ENCODE data around the gene TEX38. TPM values are rescaled to one million over a fixed set of nuclear protein-coding genes. Genes with fewer than 3 reads are reported as not detected.
A peak's percentile ranks its signal among the peaks of the same experiment; 100 is the strongest.

Gene TEX38
- total RNA-seq, 1 experiment from 2014 or later: not detected

DNA sequence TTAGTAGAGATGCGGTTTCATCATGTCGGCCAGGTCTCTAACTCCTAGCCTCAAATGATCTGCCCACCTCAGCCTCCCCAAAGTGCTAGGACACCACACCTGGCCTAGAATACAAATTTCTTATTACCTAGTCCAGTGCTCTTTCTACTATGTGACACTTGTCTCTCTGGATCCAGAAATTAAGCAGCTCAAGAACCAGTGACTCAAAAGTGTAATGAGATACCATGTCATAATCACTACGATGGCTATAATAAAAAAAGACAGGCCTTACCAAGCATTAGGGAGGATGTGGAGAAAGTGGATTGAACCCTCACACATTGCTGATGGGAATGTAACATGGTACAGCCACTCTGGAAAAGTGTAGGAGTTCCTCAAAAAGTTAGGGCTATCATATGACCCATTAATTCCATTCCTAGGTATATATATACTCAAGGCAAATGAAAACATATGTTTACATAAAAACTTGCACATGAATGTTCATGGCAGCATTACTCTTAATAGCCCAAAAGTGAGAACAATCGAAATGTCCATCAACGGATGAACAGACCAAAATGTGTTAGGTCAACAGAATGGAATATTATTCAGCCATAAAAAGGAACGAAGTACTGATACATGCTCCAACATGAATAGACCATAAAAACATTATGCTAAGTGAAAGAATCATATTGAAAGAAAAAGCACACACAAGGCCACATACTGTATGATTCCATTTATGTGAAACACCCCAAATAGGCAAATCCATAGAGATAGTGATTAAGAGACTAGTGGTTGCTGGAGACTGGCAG lies 8.3 kb downstream of the TEX38 start:
- H3K4me3 ChIP-seq (ENCODE audit: low read length): no peak overlapping the region
- TF ChIP-seq CTCF (conservative IDR thresholded peaks at IDR 0.05; ENCODE audit: low read depth, low read length) (no peak), EZH2 (IDR thresholded peaks at IDR 0.05; ENCODE audit: low read length, unreplicated experiment) (no peak), EZH2phosphoT487 (IDR thresholded peaks at IDR 0.05; ENCODE audit: borderline replicate concordance, low read length) (no peak)
- ATAC-seq: no peak
- H3K4me2 ChIP-seq (ENCODE audit: low read length): no peak overlapping the region
- no peaks in the 10 kb centered on the region for H3K79me2 ChIP-seq (ENCODE audit: low read length)
- H3K27ac ChIP-seq (ENCODE audit: low read length): no peak overlapping the region
- POLR2A ChIA-PET (ENCODE audit: unreplicated experiment): no interaction called here
- no peaks in the 10 kb centered on the region for H3K9me2 ChIP-seq (replicated peaks; ENCODE audit: low read length)
- DNase-seq: no peak
- peaks cover 18% of the 10 kb centered on the region for H3K4me1 ChIP-seq (ENCODE audit: insufficient read depth, low read length)
- BruUV-seq (replicated peaks): no TSS peak
- CTCF ChIA-PET: no interaction called here
- H4K20me1 ChIP-seq (ENCODE audit: low read length): no peaks in the 10 kb centered on the region
- H3F3A ChIP-seq (ENCODE audit: low read length, unreplicated experiment): no peaks in the 10 kb centered on the region
- peaks cover 73% of the 10 kb centered on the region for H3K36me3 ChIP-seq (ENCODE audit: low read depth, low read length)
- H3K9me3 ChIP-seq (ENCODE audit: low read length): no peaks in the 10 kb centered on the region
- H3K27me3 ChIP-seq (ENCODE audit: low read length): no peaks in the 10 kb centered on the region
- H3K9ac ChIP-seq (ENCODE audit: low read length): no peak overlapping the region
- intact Hi-C loops (cut with micrococcal nuclease): no loop called here
- no peak overlapping the region for H2AFZ ChIP-seq (ENCODE audit: low read length)

- CTCF ChIA-PET: no interaction called here
- TF ChIP-seq EZH2phosphoT487 (IDR thresholded peaks at IDR 0.05; ENCODE audit: borderline replicate concordance, low read length): no peak
- TF ChIP-seq EZH2 (IDR thresholded peaks at IDR 0.05; ENCODE audit: low read length, unreplicated experiment): no peak
- no peak for TF ChIP-seq CTCF (conservative IDR thresholded peaks at IDR 0.05; ENCODE audit: low read depth, low read length)
- Histone ChIP-seq H3K9ac (ENCODE audit: low read length) (no peak overlapping the region), H3K4me3 (ENCODE audit: low read length) (no peak overlapping the region), H4K20me1 (ENCODE audit: low read length) (no peaks in the 10 kb centered on the region), H3K4me2 (ENCODE audit: low read length) (peak overlapping the region; percentile 31), H3K27ac (ENCODE audit: low read length) (peak overlapping the region; percentile 43), H3K36me3 (ENCODE audit: low read depth, low read length) (peaks cover 77% of the 10 kb centered on the region), H3K27me3 (ENCODE audit: low read length) (no peaks in the 10 kb centered on the region), H3K4me1 (ENCODE audit: insufficient read depth, low read length) (peaks cover 18% of the 10 kb centered on the region), H3K79me2 (ENCODE audit: low read length) (no peaks in the 10 kb centered on the region), H3K9me2 (replicated peaks; ENCODE audit: low read length) (no peaks in the 10 kb centered on the region), H3K9me3 (ENCODE audit: low read length) (no peaks in the 10 kb centered on the region), H2AFZ (ENCODE audit: low read length) (no peak overlapping the region), H3F3A (ENCODE audit: low read length, unreplicated experiment) (no peaks in the 10 kb centered on the region)
- ATAC-seq (peak; percentile 56), DNase-seq (peak; percentile 18)
- BruUV-seq (replicated peaks): no TSS peak
- POLR2A ChIA-PET (ENCODE audit: unreplicated experiment): interaction anchor here (0.7 kb wide), 1 partner anchor 13 kb away, joined by 11 read pairs; the partner anchor contains the start of gene ATPAF1
- intact Hi-C loops (cut with micrococcal nuclease): no loop called here
These were observed 9.8 kb downstream of the TEX38 start for GRCh38 chr1:46681333-46682034.

DNA sequence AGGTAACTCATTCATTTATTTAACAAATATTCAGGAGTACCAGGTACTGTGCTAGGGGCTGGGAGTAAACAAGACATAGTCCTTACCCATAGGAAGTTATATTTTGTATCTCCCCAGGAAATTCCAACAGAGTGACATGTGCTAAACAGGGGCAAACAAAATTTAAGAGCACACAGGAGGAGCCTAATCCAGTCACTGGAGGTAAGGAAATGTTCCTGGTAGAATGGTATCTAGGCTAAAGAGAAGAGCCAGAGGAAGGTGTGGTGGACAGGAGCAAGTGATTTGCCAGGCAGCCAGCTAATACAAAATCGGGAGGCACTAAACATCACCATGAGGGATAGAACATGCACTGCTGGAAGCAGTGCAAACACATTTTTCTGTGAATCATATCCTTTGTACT lies 10.4 kb downstream of the TEX38 start:
- Histone ChIP-seq H3F3A (ENCODE audit: low read length, unreplicated experiment) (no peaks in the 10 kb centered on the region), H3K4me2 (ENCODE audit: low read length) (peak overlapping the region; percentile 31), H3K4me1 (ENCODE audit: insufficient read depth, low read length) (peaks cover 24% of the 10 kb centered on the region), H3K9ac (ENCODE audit: low read length) (no peak overlapping the region), H2AFZ (ENCODE audit: low read length) (no peak overlapping the region), H3K27ac (ENCODE audit: low read length) (peak overlapping the region; percentile 43), H3K9me3 (ENCODE audit: low read length) (no peaks in the 10 kb centered on the region), H3K79me2 (ENCODE audit: low read length) (no peaks in the 10 kb centered on the region), H3K9me2 (replicated peaks; ENCODE audit: low read length) (no peaks in the 10 kb centered on the region), H3K27me3 (ENCODE audit: low read length) (no peaks in the 10 kb centered on the region), H4K20me1 (ENCODE audit: low read length) (no peaks in the 10 kb centered on the region), H3K4me3 (ENCODE audit: low read length) (no peak overlapping the region), H3K36me3 (ENCODE audit: low read depth, low read length) (peaks cover 79% of the 10 kb centered on the region)
- POLR2A ChIA-PET (ENCODE audit: unreplicated experiment): no interaction called here
- CTCF ChIA-PET: no interaction called here
- TF ChIP-seq EZH2 (IDR thresholded peaks at IDR 0.05; ENCODE audit: low read length, unreplicated experiment) (no peak), CTCF (conservative IDR thresholded peaks at IDR 0.05; ENCODE audit: low read depth, low read length) (no peak), EZH2phosphoT487 (IDR thresholded peaks at IDR 0.05; ENCODE audit: borderline replicate concordance, low read length) (no peak)
- DNase-seq (peak; percentile 42), ATAC-seq (peak; percentile 86)
- BruUV-seq (replicated peaks): no TSS peak
- intact Hi-C loops (cut with micrococcal nuclease): no loop called here
